Stimulated activated CD8-positive, alpha-beta memory T cell treated with anti-CD3 and anti-CD28 coated beads, Interleukin-12 subunit alpha, Interleukin-12 subunit beta, amount 100 ng/mL, for 24 hours (primary cell): ENCODE results near the gene IYD.

Source experiments
- DNase-seq: peaks from one replicate; pipeline ENCODE4 v3.0.0-alpha.2; 2020; ENCODE audit errors: extremely low read depth

IYD gene, protein sequence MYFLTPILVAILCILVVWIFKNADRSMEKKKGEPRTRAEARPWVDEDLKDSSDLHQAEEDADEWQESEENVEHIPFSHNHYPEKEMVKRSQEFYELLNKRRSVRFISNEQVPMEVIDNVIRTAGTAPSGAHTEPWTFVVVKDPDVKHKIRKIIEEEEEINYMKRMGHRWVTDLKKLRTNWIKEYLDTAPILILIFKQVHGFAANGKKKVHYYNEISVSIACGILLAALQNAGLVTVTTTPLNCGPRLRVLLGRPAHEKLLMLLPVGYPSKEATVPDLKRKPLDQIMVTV

DNA sequence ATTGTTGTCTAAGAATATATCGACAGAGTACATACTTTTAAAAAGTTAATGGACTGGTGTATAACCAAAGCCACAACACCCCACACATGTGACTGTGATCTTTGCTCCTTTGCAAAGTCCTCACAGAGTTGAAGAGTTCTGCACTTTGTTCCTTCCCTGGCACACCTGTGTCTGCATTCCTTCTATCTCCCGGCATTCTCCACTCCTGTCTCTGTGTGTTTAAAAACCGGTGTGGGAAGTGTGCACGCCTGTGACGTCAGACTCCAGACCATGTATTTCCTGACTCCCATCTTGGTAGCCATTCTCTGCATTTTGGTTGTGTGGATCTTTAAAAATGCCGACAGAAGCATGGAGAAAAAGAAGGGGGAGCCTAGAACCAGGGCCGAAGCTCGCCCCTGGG, at the start of gene IYD:
IYD (plus strand) TSS at position 251 of the 400 bp plus-strand sequence; CDS start at position 271, 20 bp downstream.
- no peak for DNase-seq

DNA sequence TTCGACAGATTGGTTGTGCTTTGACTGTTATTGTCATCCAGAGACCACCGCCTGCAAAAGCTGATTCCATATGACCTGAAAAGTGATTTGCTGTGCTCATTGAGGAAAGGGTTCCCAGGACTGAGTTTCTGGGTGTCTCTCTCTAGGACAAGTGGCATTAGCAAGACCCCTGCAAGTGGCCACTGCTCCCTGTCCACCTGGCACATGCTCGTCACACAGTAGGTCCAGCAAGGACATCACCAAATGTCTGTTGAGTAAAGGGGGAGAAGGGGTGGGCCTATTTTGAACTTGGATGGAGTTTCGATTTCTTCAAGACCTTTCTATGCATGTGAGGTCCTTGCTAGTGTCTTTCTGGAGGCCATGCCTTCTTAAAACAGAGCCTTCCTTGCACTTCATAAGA, 48.9 kb upstream of the IYD start:
- DNase-seq, result no peak

DNA sequence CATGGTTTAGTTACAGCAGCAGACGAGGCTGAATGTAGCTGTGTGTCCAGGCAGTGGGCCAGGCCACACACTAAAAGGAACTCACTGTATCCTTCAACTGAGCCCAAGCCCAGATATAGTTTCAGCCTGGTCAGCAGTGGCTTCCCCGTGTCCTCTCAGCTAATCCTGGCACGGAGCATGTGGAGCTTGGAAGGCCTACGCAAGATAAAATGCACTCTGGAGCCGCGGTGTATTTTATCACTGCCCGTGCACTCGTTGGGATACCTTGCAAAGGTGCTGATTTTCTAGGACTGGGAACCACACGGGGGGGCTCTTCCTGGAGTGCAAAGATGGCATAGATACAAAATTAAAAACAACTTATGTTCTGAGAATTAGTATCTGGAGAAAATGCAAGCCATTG, 48.4 kb upstream of the IYD start:
- DNase-seq, result no peak

DNA sequence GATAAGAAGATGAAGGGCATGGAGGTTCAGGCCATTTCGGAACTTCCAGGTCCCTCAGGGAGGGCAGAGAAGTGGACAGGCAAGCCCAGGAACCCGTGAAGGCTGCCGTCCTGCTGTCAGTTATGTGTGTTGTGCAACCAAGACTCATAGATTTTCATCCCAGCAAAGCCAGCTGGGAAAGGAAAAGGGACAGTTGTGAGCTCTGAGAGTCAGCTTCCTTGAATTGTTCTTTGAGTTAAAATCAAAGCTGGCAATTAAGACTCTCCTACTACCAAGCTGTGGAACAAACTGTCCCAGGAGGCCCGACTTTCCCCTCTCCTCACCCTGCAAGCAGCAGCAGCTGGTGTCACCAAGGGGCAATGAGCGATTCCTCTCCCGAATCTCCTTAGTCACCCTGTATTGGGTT, 46.3 kb upstream of the IYD start:
- DNase-seq, result no peak

DNA sequence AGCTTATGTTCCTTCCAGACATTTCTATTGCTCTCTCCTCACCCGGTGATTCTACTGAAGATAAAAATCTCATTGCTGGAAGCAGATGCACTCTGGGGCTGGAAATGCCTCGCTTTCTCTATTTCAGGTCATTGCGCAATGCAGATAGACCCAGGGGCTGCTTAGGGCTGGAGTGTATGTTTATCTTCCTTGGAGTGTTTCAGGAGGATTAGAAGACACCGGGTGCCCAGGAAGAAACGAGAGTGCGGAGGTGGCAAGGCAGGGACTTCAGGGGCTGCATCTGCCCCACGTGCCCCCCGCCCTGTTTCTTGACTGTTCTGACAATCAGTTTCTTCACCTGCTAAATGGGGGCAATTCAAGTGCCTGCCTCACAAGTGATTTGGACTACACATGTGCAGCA, 45.6 kb upstream of the IYD start:
- no peak for DNase-seq

DNA sequence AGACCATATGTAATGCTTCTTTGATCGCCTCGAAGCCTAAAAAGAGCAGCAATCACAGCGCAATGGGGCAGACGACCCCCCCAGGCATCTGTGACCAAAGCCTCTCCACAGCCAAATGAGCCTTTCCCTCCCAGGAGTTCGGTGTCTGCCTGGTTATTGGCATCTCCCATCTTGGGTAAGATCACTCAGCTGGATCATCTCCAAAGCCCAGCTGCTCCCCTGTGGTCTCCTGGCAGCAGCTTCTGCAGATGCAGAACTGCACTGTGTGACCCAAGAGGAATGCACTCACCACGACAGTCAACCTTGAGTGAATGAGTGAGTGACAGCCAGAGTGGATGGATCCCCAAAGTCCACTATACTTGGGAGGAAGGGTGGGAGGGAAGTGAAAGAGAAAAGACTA, 44.8 kb upstream of the IYD start:
- no peak for DNase-seq

DNA sequence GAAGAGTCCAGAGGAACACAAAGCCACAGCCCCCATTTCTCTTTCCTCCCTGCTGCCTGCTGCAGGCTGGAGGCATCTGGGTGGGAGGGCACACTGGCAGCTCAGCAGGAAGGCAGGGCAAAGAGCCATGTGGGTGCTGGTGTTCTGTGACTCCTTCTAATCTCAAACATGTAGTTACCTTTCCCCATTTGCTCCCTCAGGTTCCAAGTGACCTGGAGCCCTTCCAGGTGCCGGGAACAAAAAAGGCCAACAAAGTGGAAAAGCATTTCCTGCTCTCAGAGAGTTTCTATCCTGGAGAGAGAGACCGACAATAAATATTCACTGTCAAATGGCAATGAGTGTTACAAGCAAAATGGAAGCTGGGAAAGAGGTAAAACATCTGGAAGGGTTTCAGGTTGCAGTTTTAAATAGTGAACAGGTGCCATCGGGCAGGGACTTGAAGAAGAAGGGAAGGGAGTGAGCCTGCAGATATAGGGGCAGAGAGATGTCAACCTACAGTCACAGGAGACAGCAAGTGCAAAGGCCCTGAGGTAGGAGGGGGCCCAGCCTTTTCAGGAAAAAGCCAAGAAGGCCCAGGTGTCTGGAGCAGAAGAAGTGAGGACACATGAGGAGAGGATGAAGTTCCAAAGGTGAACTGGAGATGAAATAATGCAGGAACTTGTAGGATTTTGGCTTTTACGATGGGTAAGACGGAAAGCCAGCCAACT, 43.6 kb upstream of the IYD start:
- no peak for DNase-seq

DNA sequence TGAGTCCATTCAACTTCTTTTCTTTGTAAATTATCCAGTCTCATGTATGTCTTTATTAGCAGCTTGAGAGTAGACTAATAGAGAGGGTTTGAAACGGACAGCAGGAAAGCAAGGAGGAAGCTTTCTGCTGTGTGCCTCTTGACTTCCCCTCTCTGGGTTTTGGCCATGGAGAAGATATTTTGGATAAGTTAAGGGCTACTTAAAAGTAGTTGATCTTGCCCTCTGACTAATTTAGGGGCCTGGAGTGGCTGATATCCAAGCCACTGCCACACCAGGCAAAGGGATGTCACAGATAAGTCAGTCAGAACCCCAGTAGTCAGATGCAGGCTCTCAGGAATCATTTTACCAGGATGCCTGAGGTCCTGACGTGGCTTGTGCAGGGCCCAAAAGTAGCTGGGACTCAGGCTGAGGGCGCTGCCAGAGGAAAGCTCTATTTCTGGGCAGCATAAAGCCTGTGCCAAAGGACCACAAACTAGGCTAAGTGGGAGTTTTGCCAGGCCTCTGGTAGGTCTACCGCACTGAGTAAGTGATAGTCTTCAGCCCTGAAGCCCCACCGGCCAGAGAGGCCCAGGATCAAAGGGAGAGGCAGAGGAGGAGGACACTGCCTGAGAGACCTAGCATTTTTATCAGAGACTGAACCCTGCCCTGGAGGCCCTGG, 41.6 kb upstream of the IYD start:
- DNase-seq, result no peak

DNA sequence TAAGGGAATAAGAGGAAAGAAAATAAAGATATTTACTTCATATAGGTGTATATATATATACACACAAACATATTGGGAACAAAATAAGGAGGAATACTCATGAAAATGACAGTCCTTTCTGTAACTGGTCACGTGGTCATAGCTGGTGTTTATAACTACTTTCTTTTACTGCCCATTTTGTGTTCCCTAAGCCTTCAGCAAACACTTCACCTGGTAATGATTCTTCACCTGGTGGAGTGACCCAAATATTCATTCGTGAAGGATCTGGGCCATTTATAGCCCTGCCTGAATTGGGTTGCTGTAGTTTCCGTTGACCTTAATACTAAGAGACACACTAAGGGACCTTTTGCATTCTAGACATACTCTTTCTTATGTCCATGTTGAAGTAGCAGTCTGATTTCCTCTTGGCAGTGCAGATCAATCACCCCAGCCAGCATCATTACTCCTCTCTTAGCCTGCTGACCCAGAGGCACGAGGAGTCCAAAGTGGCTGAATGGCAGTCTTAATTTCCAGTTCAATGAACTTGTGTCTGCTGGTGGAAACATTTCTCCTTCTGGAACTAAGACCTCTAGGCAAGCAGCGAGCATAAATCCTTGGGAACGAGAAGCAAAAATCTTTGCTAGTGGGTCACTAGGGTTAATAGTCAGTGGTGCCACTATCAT, 39.9 kb upstream of the IYD start:
- no peak for DNase-seq

DNA sequence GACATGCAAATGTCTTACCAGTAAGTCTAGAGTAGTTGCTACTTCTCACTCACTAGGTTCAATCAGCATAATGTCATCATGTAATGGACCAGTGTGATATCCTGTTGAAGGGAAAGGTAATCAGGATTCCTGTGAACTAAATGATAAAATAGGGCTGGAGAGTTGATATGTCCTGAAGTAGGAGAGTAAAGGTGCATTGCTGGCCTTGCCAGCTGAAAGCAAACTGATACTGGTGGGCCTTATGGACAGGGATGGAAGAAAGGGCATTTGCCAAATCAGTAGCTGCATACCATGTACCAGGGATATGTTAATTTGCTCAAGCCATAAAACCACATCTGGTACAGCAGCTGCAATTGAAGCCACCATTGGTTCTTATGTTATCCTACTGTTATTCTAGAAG, 37.5 kb upstream of the IYD start:
- no peak for DNase-seq

DNA sequence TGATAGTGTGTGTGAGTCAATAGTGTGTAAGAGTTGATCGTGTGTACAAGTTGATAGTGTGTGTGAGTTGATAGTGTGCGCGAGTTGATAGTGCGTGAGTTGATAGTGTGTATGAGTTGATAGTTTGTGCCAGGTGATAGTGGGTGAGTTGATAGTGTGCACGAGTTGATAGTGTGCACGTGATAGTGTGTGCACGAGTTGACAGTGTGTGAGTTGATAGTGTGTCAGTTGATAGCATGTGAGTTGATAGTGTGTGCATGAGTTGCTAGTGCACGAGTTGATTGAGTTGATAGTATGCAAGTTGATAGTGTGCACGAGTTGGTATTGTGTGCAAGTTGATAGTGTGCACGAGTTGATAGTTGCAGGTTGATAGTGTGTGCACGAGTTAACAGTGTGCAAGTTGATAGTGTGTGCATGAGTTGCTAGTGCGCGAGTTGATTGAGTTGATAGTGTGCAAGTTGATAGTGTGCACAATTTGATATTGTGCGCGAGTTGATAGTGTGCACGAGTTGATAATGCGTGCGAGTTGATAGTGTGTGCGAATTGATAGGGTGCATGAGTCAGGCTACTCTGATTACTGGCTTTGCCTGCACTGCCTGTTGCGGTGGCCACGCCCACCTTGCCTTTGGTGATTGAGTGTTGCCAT, 35.8 kb upstream of the IYD start:
- DNase-seq, result no peak

DNA sequence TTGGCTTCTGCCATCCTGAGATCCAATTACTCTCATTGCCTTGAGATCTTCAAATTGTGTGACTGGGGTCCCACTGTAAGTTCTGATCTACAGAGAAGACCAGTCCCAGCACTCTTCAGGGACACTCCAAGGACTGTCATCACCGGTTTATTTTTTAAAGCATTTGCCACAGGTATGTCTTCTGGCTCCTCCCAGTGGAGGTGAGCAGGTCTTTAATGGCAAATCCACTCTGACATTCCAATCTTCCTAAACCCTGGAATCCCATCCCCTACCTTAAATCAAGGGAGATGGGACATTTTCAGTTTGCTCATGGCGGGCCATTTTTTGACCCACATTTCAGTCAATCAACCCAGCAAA, 35.2 kb upstream of the IYD start:
- no peak for DNase-seq

DNA sequence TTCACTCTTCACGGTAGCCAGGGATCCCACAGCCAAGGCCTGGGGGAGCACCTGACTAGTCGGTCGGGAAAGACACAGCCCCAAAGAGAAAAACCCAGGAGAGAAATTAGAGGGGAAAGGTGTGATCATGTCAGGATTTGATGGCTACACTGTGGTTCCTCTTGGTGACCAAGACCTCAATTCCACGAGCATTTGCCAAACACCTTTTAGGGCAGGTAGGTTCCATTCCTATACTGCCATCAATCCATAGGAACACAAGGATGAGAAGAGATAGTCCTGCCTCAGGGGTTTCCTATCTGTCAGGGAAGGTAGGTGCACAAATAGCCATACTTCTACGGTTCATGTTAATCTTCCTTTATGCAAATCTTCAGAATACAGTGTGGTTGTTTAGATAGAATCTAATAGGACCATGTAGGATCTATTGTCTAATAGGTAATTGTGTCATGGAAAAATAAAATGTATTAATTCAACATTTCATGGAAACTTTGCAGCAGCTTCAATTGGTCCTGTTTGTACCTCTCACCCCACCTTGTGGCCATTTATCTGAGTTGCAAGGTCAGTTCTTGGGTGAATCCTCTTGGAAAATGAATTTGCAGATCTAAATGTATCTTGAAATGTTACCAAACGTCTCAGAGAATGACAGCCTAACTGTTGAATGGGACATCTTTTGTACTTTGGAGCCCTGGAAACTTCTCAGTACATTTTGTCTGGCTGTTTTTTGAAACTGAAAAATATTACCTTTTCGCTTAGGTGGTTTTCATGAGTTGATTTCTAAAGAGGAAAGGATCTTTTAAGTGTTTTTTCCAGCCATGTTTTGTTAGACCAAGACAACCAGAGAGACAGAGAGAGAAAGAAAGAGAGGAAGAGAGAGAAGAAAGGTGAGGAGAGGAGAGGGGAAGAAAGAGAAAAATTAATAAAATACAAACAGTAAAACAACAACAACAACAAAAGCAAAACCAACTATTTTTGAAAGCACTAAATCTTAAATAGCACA, 33.7 kb upstream of the IYD start:
- no peak for DNase-seq

DNA sequence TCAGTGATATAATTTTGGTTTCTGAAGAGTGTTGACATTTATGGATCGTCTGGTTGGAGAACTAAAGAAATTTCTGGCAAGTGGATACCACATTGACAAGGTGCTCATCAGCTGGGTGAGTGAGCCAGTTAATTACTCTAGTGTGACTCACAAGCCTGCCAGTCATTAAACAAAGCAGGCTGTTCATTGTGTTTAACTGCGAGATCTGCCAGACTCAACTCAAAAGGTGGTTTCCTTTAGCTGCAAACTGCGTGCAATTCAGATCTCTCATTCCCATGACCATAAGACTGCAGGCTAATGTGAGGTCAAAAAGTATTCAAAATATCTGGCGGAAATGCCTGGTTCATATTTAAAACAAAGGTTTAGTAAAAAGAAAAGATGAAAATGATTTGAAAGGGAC, 32.5 kb upstream of the IYD start:
- DNase-seq, result no peak

DNA sequence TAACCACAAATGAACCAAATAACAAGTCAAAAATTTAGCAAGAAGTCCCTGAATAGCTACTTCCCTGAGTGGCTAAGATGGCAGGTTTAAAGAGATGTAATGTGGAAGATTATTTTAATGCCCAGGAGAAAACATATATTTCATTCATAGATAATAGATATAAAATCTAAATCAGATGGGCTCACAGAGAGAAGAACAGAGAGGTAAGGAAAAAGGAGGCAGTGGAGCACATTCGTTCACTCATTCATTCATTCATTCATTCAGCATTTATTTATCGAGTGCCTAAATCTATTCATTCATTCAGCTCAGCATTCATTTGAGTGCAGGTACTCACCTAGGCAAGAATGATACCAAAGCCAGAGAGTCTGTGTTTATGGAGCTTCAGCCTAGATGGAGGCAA, 32.1 kb upstream of the IYD start:
- DNase-seq, result no peak

DNA sequence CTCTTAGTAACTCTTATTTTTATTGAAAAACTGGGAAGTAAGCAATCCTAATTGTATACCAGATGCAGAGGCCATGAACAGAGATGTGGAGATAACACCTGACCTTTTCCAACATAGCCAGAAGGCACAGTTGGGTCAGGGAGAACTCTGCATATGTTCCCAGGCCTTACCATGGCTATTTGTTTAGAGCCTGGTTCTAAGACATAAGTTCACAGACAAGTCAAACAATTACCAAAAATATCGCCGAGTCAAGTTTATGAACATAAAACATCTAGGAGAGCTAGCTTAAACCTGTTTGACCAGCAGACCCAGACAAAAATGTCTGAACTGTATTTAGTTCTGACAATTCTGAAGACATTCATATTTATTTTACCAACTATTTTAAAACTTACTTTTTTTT, 26.7 kb upstream of the IYD start:
- no peak for DNase-seq

DNA sequence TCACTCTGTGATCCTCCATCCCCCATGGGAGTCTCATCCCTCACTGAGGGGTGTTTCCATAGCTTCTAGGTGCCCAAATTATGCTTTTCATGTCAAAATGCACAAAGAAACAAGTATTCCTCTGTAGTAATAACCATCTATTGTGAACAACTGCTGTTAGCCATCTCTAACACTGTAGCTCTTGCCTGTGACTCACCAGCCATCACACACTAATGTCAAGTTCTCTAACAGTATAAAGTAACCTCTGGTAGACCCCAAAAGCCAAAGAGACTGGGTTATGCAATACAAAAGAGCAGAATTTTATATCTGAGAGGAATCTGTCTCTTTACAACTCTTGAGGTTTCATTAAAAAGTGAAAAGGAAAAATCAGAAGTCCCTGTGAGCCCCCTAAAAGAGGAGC, 25.4 kb upstream of the IYD start:
- DNase-seq, result no peak

DNA sequence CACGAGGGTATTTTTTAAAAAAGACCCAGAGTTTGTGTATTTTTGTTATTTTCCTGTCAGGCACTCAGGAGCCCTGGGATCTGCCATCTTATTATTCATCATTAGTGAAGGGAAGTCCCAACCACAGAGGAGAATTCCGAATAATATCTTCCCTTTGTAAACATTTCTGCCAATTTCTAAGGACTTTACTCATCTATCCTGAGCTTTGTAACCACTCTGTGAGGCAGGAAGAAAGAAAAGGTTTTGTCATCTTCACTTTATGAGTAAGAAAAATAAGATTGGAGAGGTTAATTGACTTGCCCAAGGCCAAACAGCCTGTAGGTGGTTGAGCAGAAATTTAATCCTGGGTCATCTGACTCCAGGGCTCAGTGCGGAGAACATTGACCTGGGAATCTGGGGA, 23.0 kb upstream of the IYD start:
- no peak for DNase-seq

DNA sequence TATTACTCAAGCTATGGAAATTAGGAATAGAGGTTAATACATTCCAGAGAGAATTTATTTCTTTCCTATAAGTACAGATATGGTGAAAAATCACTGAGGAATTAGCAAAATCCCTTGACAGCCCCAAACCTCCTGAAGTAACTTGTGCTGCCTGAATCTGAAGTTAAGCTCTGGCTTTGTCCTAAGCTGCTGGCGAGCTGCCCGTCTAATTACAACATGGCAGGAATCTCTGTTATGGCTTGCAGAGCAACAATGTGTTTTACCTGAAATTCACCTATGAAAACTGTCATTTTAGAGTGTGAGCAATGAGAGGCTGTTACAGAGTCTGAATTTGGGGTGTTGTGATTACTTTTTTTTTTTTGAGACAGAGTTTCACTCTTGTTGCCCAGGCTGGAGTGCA, 22.5 kb upstream of the IYD start:
- DNase-seq, result no peak

DNA sequence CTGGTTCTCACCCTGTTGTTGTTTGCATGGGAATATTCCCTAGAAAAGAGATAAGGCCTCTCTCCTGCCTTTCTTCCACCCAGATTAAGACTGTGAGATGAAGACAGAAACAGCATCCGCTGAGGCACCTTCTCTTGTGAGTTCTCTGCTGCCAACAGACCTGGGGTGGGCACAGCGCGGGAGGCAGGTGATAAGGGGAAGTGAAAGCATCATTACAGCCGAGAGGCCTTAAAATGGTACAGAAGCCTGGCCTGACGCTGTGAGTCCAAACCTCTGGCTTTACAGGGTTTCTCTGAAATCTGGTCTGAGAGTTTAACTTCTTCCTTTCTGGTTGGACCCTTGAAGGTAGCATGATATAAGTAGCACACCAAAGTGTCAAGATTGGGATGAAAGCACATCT, 21.0 kb upstream of the IYD start:
- DNase-seq, result no peak

DNA sequence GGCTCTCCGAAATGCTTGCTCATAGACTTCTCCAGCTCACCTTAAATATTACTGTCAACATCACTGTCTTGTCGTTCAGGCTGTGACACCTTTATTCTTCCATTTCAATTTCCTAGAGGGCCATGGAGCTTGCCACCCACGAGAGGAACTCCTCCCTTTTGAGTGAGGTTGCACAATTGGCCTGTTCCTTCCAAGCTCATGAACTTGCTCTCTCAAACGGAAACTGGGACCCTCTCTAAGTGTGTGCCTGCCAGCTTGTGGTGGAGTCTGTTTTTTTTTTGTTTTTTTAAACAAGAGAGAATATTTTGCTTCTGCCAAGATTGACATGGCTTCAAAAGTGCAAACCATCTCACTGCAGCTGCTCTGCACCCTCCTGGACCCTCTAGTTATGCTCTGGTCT, 19.3 kb upstream of the IYD start:
- no peak for DNase-seq
